Midbrain (tissue), 1 donor: ENCODE results near the gene TRPM1.

Source experiments
- DNase-seq: peaks from one replicate; lab custom pipeline; 2025; lab: John Stamatoyannopoulos, UW

Gene TRPM1

DNA sequence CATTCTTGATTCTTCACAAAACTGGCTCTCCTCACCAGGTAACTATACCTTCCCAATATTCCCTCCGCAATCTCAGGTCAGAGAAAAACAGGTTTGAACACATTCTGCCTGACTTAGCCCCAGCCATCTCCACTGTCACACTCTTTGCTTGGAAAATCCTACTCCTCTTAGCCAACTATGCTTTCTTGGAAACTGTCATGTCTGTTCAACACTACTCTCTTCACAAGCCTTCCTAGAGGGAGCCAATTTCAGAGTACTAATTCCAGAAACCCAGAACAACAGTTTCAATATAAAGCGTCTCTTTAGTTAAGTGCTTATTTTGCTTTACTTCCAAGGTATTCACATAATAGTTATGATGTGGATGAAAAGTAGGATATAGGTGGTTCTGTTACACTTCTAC, 131.8 kb downstream of the TRPM1 start:
- DNase-seq, result no peak

- DNase-seq, result no peak
These were observed 137.8 kb downstream of the TRPM1 start for GRCh38 chr15:30963681-30964080.

DNA sequence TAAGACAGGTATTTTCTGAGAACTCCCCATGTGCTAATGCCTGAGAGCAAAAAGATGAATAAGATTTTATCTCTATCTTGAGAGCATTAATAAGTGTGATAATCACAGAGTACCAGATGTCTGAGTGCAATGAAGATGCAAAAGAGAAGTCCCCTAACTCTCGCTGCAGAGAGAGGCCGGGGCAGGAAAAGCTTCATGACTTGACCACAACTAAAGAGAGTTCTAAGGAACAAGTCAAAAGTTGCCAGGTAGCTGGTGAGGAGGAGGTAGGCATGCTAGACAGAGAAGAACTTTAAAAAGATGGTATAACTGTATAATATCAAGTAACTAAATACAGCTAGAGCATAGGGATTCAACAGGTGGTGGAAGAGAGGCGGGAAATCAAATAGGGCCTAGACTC, 138.9 kb downstream of the TRPM1 start:
- DNase-seq, result no peak

DNA sequence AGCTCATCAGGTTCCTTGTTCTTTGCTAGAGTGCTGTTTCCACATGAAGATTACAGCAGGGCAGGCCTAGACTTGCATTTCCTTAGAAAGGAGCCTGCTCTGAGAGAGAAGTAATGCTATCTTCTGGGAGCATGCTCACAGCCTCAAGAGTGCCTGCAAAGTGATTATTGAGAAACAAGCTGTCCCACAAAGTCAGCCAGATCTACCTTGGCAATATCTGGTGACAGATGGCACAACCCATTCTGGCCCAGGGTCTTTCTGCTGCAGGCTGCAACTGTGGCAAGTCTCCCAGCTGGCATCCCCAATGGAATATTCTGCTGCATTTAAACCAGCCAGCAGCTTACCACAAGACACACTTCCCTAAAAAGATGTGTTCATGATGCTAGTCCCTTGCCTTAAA, 139.4 kb downstream of the TRPM1 start:
- no peak for DNase-seq

DNA sequence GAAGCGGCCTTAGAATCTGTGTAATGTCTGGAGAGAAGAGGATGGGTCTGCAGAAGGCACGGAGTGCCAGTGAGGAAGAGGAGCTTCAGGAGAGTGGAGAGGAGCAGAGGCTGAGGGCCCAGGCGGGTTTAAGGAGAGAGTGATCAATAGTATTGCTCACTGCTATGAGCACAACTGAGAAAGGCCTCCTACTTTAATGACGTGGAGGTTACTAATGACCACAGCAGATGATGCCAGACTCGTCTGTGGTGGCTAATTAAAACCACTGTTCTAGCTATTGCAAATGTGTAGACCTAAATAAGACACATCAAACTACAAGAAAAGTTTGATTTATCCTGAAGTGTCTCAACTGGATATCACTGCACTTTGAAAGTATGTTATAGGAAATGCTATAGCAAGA, 143.3 kb downstream of the TRPM1 start:
- DNase-seq, result no peak

GRCh38 chr15:30956216-30957124, 145.1 kb downstream of the TRPM1 start:
- no peak for DNase-seq

GRCh38 chr15:30954674-30955073, 146.9 kb downstream of the TRPM1 start:
- DNase-seq, result no peak

DNA sequence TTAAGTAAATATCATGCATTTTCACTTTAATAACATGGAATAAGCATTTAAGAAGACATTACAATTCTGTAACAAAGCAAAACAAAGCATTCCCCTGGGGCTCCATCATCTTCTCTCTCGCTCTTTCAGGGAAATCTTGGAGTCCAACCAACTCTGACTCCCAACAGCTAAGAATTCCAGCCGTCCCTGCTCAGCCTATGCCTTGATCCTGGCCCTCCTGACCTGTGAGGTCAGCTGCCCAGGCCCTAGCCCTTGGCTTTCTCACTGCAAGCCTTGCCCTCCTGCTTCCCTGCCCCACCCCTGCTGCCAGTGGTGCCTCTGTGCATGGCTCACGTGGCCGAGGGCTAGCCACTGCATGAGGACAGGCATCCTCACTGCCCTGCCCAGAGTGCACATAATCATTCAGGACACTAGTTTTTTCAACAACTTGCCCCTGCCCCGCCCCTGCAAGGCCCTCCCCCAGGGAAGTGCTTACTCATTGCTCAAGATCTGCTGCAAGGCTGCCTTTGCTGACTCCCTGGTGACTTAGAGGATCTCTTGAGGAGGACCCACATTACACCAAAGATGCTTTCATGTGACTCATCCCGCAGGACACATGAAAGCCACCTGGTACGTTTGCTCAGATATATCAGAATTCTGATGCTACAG, 147.7 kb downstream of the TRPM1 start:
- DNase-seq, result no peak

- no peak for DNase-seq
These were observed 148.3 kb downstream of the TRPM1 start for GRCh38 chr15:30953183-30953582.
